ENCODE data around the gene VPS39. TPM values are rescaled to one million over a fixed set of nuclear protein-coding genes. Genes with fewer than 3 reads are reported as not detected.
A peak's percentile ranks its signal among the peaks of the same experiment; 100 is the strongest.

The VPS39 gene
- total RNA-seq, 1 donor from 2014 or later: 91.9 TPM

- peak in 1 of 2 donors; percentile 31 for DNase-seq (ENCODE audit: low spot score in 2 of 2)
- H3K9me3 ChIP-seq: no peaks in the 10 kb centered on the region
- H3K27me3 ChIP-seq: no peaks in the 10 kb centered on the region
- intact Hi-C loops (cut with DNase I): no loop called here
- no peaks in the 10 kb centered on the region for H3K36me3 ChIP-seq
- no peak overlapping the region for H3K4me3 ChIP-seq
- no peaks in the 10 kb centered on the region for H3K4me1 ChIP-seq
- no peak overlapping the region for H3K27ac ChIP-seq
- no peak for TF ChIP-seq CTCF (IDR thresholded peaks at IDR 0.05)
Observed at GRCh38 chr15:42139596-42139995, 68.5 kb downstream of the VPS39 start.

GRCh38 chr15:42138968-42139386 is 69.1 kb downstream of the VPS39 start:
- no peak for TF ChIP-seq CTCF (IDR thresholded peaks at IDR 0.05)
- Histone ChIP-seq H3K4me3 (no peak overlapping the region), H3K4me1 (no peaks in the 10 kb centered on the region), H3K27me3 (no peaks in the 10 kb centered on the region), H3K36me3 (no peaks in the 10 kb centered on the region), H3K27ac (no peak overlapping the region), H3K9me3 (no peaks in the 10 kb centered on the region)
- peak in 1 of 2 donors; percentile 24 for DNase-seq (ENCODE audit: low spot score in 2 of 2)
- intact Hi-C loops (cut with DNase I): no loop called here

- no peaks in the 10 kb centered on the region for H3K4me1 ChIP-seq
- no peaks in the 10 kb centered on the region for H3K27me3 ChIP-seq
- DNase-seq (ENCODE audit: low spot score in 2 of 2): peak in 1 of 2 donors; percentile 31
- H3K36me3 ChIP-seq: no peaks in the 10 kb centered on the region
- H3K4me3 ChIP-seq: no peak overlapping the region
- intact Hi-C loops (cut with DNase I): no loop called here
- H3K27ac ChIP-seq: no peak overlapping the region
- H3K9me3 ChIP-seq: no peaks in the 10 kb centered on the region
- no peak for TF ChIP-seq CTCF (IDR thresholded peaks at IDR 0.05)
Observed at GRCh38 chr15:42138411-42138810, 69.7 kb downstream of the VPS39 start.

- Histone ChIP-seq H3K36me3 (no peaks in the 10 kb centered on the region), H3K4me3 (no peak overlapping the region), H3K4me1 (no peaks in the 10 kb centered on the region), H3K9me3 (no peaks in the 10 kb centered on the region), H3K27ac (no peak overlapping the region), H3K27me3 (no peaks in the 10 kb centered on the region)
- intact Hi-C loops (cut with DNase I): loop anchor here (2.0 kb wide), 1 partner anchor 149 kb away; no protein-coding TSS in a partner anchor
- DNase-seq (ENCODE audit: low spot score in 2 of 2): peak in 1 of 2 donors; percentile 61
- peak; percentile 18 to 55 (median 43) for TF ChIP-seq CTCF (IDR thresholded peaks at IDR 0.05)
Observed at GRCh38 chr15:42137461-42138261, 70.4 kb downstream of the VPS39 start.

- Histone ChIP-seq H3K4me3 (no peak overlapping the region), H3K27ac (no peak overlapping the region), H3K4me1 (no peaks in the 10 kb centered on the region), H3K36me3 (no peaks in the 10 kb centered on the region), H3K27me3 (no peaks in the 10 kb centered on the region), H3K9me3 (no peaks in the 10 kb centered on the region)
- no peak for DNase-seq (ENCODE audit: low spot score in 2 of 2)
- intact Hi-C loops (cut with DNase I): loop anchor here (2.0 kb wide), 1 partner anchor 148 kb away; no protein-coding TSS in a partner anchor
- TF ChIP-seq CTCF (IDR thresholded peaks at IDR 0.05): no peak
Observed at GRCh38 chr15:42136513-42136912, 71.6 kb downstream of the VPS39 start.

Data from ascending aorta (tissue), 2 donors.